Keratinocyte (primary cell): ENCODE results near the gene PCDH1. TPM values are rescaled to one million over a fixed set of nuclear protein-coding genes. Genes with fewer than 3 reads are reported as not detected.

Source experiments
- DNase-seq: peaks from one replicate; pipeline ENCODE4 v3.0.0-alpha.2; 2011; ENCODE audit warnings: low read depth, missing footprints, low spot score
- FAIRE-seq: peaks from 2 replicates; lab custom pipeline; 2011; peaks lifted over from hg19 to GRCh38; lab: Jason Lieb, UNC
- H2AFZ ChIP-seq: 2 replicates; pipeline ENCODE4 v1.6.0; 2012; ENCODE audit warnings: low read length, control low read depth, inconsistent platforms; ENCODE audit not compliant: control insufficient read depth
- H3K27ac ChIP-seq: 2 replicates; pipeline ENCODE4 v1.5.1; 2011; ENCODE audit warnings: low read length; ENCODE audit not compliant: control insufficient read depth, insufficient read depth
- H3K27me3 ChIP-seq: 3 replicates; pipeline ENCODE4 v1.6.0; 2011; ENCODE audit warnings: low read length; ENCODE audit not compliant: control insufficient read depth, insufficient read depth; ENCODE audit errors: extremely low read depth
- H3K36me3 ChIP-seq, 2 experiments: 2 replicates in 1 of 2; 3 replicates in 1 of 2; pipeline ENCODE4 v1.5.1; 2011; ENCODE audit warnings: low read length in 2 of 2, mild to moderate bottlenecking in 1 of 2; ENCODE audit not compliant: control insufficient read depth in 2 of 2, insufficient read depth in 2 of 2; ENCODE audit errors: extremely low read depth in 1 of 2
- H3K4me1 ChIP-seq: 3 replicates; pipeline ENCODE4 v1.5.1; 2011; ENCODE audit warnings: low read length; ENCODE audit not compliant: control insufficient read depth, insufficient read depth; ENCODE audit errors: extremely low read depth
- H3K4me2 ChIP-seq: 3 replicates; pipeline ENCODE4 v1.6.0; 2011; ENCODE audit warnings: low read depth, low read length; ENCODE audit not compliant: control insufficient read depth, insufficient read depth; ENCODE audit errors: extremely low read depth
- H3K4me3 ChIP-seq, 3 experiments: fragments of 200-600 bp in 1 of 3; sonication (generic) in 1 of 3; 2 replicates in 2 of 3; 3 replicates in 1 of 3; pipeline ENCODE4 v1.5.1; 2011 to 2016; ENCODE audit warnings: low read length in 3 of 3, mild to moderate bottlenecking in 3 of 3, control low read depth in 2 of 3, inconsistent platforms in 1 of 3, low read depth in 1 of 3, mixed read lengths in 1 of 3, mixed run types in 1 of 3, moderate library complexity in 1 of 3; ENCODE audit not compliant: control insufficient read depth in 2 of 3, insufficient read depth in 2 of 3; ENCODE audit errors: extremely low read depth in 1 of 3
- H3K79me2 ChIP-seq: 2 replicates; pipeline ENCODE4 v1.6.0; 2012; ENCODE audit warnings: low read length; ENCODE audit not compliant: control insufficient read depth, insufficient read depth
- H3K9ac ChIP-seq: 3 replicates; pipeline ENCODE4 v1.6.0; 2011; ENCODE audit warnings: low read length; ENCODE audit not compliant: control insufficient read depth, insufficient read depth; ENCODE audit errors: extremely low read depth
- H3K9me1 ChIP-seq: 3 replicates; pipeline ENCODE4 v1.6.0; 2011; ENCODE audit warnings: low read length; ENCODE audit not compliant: control insufficient read depth, insufficient read depth; ENCODE audit errors: extremely low read depth
- H3K9me3 ChIP-seq: 2 replicates; pipeline ENCODE4 v1.5.1; 2012; ENCODE audit warnings: low read depth, low read length; ENCODE audit not compliant: control insufficient read depth
- H4K20me1 ChIP-seq: 3 replicates; pipeline ENCODE4 v1.6.0; 2011; ENCODE audit warnings: low read length; ENCODE audit not compliant: control insufficient read depth, insufficient read depth; ENCODE audit errors: extremely low read depth
- CTCF ChIP-seq, 3 experiments: IDR thresholded peaks in 1 of 3; conservative IDR thresholded peaks in 1 of 3; optimal IDR thresholded peaks in 1 of 3; 2 replicates in 2 of 3; 3 replicates in 1 of 3; pipeline versions ENCODE3 to v1.5.1; 2011; ENCODE audit warnings: low read length in 3 of 3, mild to moderate bottlenecking in 3 of 3, moderate library complexity in 2 of 3, control low read depth in 1 of 3, inconsistent platforms in 1 of 3; ENCODE audit not compliant: insufficient read depth in 2 of 3; ENCODE audit errors: extremely low read depth in 1 of 3
- EZH2 ChIP-seq: IDR thresholded peaks from one replicate; pipeline ENCODE4 v1.6.1; 2012; ENCODE audit warnings: inconsistent platforms, mild to moderate bottlenecking, low read length, moderate library complexity
- dilution Hi-C: fragments of 300-500 bp; cut with MboI; formaldehyde crosslinking; loops from one replicate; pipeline ENCODE4 v1.7.0; 2020; ENCODE audit warnings: low sequenced_read_pairs; ENCODE audit not compliant: extremely low pct_ligation_motif_present
- polyA plus RNA-seq, 5 experiments: library from polyadenylated mRNA; depleted of rRNA in 3 of 5; stranded (reverse) in 3 of 5; stranded (forward) in 1 of 5; unstranded in 1 of 5; fragments of >200 nt; gene quantifications; 1 replicate in 1 of 5; 2 replicates in 3 of 5; 3 replicates in 1 of 5; pipeline versions ENCODE4 v1.2.1 to v1.2.3, GENCODE V29; 2011 to 2012; ENCODE audit warnings: missing spikeins in 2 of 5, low read depth in 1 of 5, low replicate concordance in 1 of 5

Gene PCDH1
- polyA plus RNA-seq, 1 donor (not counting 4 experiments of a cell fraction or from before 2014, with no cell fraction given) = 10.0 TPM

- H3K9me3 ChIP-seq = no peaks in the 10 kb centered on the region
- H3K4me2 ChIP-seq = no peak overlapping the region
- dilution Hi-C loops = no loop called here
- H2AFZ ChIP-seq = no peak overlapping the region
- H3K79me2 ChIP-seq = no peaks in the 10 kb centered on the region
- no peaks in the 10 kb centered on the region for H4K20me1 ChIP-seq
- H3K9me1 ChIP-seq = no peaks in the 10 kb centered on the region
- peaks cover 14% of the 10 kb centered on the region for H3K27me3 ChIP-seq
- no peak overlapping the region for H3K27ac ChIP-seq
- DNase-seq = no peak
- no peak overlapping the region for H3K4me3 ChIP-seq
- H3K36me3 ChIP-seq = no peaks in the 10 kb centered on the region
- TF ChIP-seq CTCF (optimal IDR thresholded peaks at IDR 0.05 in 1 of 3, IDR thresholded peaks at IDR 0.05 in 1 of 3, conservative IDR thresholded peaks at IDR 0.05 in 1 of 3; ENCODE audit: extremely low read depth in 1 of 3, insufficient read depth in 2 of 3, low read length in 3 of 3) (no peak), EZH2 (no peak)
- H3K9ac ChIP-seq = no peak overlapping the region
- H3K4me1 ChIP-seq = peaks cover 5% of the 10 kb centered on the region
- FAIRE-seq = no peak
These were observed 39.5 kb upstream of the PCDH1 start for GRCh38 chr5:141917760-141918159.

- H3K4me1 ChIP-seq = peaks cover 3% of the 10 kb centered on the region
- no peak overlapping the region for H3K27ac ChIP-seq
- dilution Hi-C loops = no loop called here
- H3K9me3 ChIP-seq = no peaks in the 10 kb centered on the region
- TF ChIP-seq EZH2 (no peak), CTCF (optimal IDR thresholded peaks at IDR 0.05 in 1 of 3, IDR thresholded peaks at IDR 0.05 in 1 of 3, conservative IDR thresholded peaks at IDR 0.05 in 1 of 3; ENCODE audit: extremely low read depth in 1 of 3, insufficient read depth in 2 of 3, low read length in 3 of 3) (no peak)
- H3K27me3 ChIP-seq = peaks cover 14% of the 10 kb centered on the region
- DNase-seq = no peak
- H3K9ac ChIP-seq = no peak overlapping the region
- no peak overlapping the region for H2AFZ ChIP-seq
- no peak overlapping the region for H3K4me2 ChIP-seq
- H3K36me3 ChIP-seq = no peaks in the 10 kb centered on the region
- no peaks in the 10 kb centered on the region for H3K79me2 ChIP-seq
- no peak for FAIRE-seq
- no peak overlapping the region for H3K4me3 ChIP-seq
- no peaks in the 10 kb centered on the region for H4K20me1 ChIP-seq
- no peaks in the 10 kb centered on the region for H3K9me1 ChIP-seq
These were observed 38.3 kb upstream of the PCDH1 start for GRCh38 chr5:141916522-141916921.
